ENCODE data around the gene PCDH15.

Gene PCDH15

DNA sequence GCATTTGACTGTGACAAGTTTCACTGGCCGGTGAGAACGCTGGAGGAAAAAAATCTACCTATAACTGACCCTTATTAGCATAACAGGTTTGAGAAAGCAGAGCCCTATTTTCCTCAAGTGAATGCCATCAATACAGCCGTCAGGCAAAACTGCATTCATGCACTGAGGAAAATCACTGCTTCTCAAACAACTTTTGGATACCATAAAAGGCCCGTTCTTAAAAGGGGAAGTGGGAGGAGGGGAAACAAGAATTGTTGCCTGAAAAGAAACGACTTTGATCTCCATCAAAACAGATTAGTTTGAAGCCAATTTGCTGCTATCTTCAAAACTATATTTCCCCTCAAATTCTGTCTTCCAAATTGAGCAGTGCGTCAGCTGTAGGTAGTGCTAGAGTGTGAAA lies 670.6 kb downstream of the PCDH15 start:
- DNase-seq (ENCODE audit: low spot score), result no peak

GRCh38 chr10:54125098-54125747 lies 675.8 kb downstream of the PCDH15 start:
- DNase-seq (ENCODE audit: low spot score), result no peak

DNA sequence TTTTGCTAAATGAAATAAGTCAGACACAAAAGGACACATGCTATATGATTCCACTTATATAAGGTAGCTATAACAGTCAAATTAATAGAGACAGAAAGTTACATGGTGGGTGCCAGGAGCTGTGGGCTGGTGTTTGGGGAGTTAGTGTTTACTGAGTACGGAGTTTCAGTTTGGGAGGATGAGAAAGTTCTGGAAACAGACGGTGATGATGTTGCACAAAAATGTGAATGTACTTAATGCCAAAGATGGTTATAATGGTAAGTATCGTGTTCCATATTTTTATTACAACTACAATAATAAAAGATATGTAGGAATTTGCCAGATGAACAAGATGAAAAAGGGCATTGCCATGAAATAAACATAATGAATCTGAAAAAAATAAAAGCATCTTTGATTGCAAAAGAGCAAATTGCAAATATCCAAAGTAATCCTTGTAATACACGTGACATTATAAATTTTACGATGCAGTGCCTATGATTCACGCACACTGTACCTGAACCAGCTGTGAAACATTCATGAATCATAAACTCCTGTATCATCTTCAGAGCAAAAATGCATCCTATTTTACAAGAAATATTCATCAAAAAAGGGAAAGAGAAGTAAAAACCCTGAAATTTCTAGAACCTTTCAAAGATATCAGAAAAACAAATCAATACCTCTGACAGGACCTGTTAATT lies 676.7 kb downstream of the PCDH15 start:
- no peak for DNase-seq (ENCODE audit: low spot score)

DNA sequence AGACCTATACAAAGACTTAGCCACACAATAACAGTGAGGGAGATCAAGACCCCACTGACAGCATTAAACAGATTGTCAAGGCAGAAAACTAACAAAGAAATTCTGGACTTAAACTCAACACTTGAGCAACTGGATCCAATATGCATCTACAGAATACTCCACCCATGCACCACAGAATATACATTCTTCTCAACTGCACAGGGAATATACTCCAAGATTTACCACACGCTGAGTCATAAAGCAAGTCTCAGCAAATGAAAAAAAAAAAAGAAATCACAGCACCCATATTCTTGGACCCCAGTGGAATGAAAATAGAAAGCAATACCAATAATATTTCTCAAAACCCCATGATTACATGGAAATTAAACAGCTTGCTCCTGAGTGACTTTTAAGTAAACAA lies 680.2 kb downstream of the PCDH15 start:
- no peak for DNase-seq (ENCODE audit: low spot score)

DNA sequence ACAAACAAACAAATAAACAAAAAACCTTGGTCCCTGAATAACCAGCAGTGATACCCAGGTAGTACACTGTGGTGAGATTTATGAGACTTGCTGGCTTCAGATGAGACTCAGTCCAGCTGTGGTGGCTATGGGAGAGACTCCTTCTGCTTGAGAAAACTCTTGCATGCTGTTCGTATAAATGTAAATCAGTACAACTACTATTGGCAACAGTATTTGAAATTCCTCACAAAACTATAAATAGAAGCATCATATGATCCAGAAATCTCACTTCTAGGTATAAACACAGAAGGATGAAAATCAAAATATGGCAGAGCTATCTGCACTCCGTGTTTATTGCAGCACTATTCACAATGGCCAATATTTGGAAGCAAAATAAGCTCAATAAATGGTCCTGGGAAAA lies 692.1 kb downstream of the PCDH15 start:
- DNase-seq (ENCODE audit: low spot score), result no peak

- DNase-seq (ENCODE audit: low spot score), result no peak
Observed at GRCh38 chr10:54096892-54097291, 704.1 kb downstream of the PCDH15 start.

GRCh38 chr10:54094321-54094720 lies 706.7 kb downstream of the PCDH15 start:
- DNase-seq (ENCODE audit: low spot score), result no peak

GRCh38 chr10:54091237-54091636 lies 709.8 kb downstream of the PCDH15 start:
- no peak for DNase-seq (ENCODE audit: low spot score)

GRCh38 chr10:54081950-54082349 lies 719.1 kb downstream of the PCDH15 start:
- no peak for DNase-seq (ENCODE audit: low spot score)

DNA sequence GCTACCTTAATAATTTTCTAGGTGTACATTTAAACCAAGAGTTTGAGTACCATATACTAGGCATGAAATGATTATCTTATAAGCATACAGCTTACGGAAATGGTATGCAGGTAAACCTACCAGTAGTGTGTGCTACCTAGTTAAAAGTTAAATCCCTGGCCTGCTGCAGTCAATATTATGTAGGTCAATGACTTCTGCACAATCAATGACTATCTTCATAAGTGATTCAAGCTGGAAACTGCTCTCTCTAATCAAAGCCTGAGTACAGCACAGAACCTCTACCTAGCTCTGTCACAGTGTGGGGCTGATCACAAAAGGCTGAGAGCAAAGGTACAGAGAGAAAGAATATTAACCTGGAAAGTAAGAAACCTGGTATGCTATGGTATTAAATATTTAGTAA lies 733.7 kb downstream of the PCDH15 start:
- DNase-seq (ENCODE audit: low spot score), result no peak

- no peak for DNase-seq (ENCODE audit: low spot score)
Observed at GRCh38 chr10:54066646-54067045, 734.4 kb downstream of the PCDH15 start.

GRCh38 chr10:54065106-54065505 lies 735.9 kb downstream of the PCDH15 start:
- DNase-seq (ENCODE audit: low spot score), result no peak

GRCh38 chr10:54064215-54064614 lies 736.8 kb downstream of the PCDH15 start:
- DNase-seq (ENCODE audit: low spot score), result no peak

GRCh38 chr10:54063514-54063913 lies 737.5 kb downstream of the PCDH15 start:
- DNase-seq (ENCODE audit: low spot score), result no peak

DNA sequence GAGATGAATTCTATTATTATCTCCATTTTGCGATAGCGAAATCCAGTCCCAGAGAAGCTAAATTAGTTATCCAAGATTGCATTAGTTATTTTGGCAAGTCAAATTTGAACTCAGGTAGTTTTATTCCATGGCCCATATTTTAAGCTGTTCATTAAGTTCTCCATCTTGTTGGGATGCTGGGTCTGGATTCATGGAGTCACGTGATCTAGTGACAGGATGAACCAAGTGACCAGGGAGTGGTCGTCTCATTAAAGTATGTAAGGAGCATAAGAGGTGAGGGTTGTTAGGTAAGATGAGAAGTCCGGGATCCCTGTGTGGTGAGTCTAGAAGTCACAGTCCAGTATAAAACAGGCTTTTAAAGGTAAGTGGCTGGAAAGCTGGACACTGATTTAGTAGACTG lies 740.5 kb downstream of the PCDH15 start:
- no peak for DNase-seq (ENCODE audit: low spot score)

- no peak for DNase-seq (ENCODE audit: low spot score)
Observed at GRCh38 chr10:54057357-54057756, 743.7 kb downstream of the PCDH15 start.

DNA sequence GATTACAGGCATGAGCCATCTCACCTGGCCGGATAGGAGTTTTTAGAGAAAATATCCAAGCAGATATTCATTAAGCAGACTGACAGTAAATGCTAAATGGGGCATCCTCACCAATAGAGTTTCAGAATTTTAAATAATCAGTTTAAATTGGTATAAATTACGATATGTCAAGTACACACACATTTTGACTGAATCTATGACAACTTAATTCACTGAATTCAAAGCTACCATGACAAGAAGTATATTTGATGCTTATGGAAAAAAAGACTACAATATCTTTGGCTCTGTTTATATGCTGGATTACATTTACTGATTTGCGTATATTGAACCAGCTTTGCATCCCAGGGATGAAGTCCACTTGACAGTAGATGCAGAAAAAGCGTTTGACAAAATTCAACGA lies 774.7 kb downstream of the PCDH15 start:
- DNase-seq (ENCODE audit: low spot score), result no peak

DNA sequence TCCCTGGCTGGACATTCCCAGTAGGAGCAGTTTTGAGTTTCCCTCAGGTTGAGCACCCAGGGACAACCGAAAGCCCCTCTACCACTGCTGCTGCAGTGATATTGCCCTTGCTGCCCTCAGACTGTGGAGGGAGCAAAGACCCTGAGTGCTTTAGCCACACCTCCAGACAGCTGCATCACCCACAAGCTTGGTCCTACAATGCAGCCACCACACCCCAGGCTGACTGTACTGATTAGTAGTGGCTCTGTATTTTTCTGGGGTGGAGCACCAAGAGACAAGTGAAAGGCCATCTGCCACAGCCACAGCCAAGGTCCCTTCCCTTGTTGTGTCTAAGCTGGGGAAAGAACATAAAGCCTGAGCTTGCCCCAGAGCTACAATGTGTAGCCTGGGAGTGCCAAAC lies 789.9 kb downstream of the PCDH15 start:
- no peak for DNase-seq (ENCODE audit: low spot score)

GRCh38 chr10:54010337-54010933 lies 790.6 kb downstream of the PCDH15 start:
- DNase-seq (ENCODE audit: low spot score), result no peak

- DNase-seq (ENCODE audit: low spot score), result no peak
Observed at GRCh38 chr10:54009672-54010071, 791.4 kb downstream of the PCDH15 start.

- DNase-seq (ENCODE audit: low spot score), result no peak
Observed at GRCh38 chr10:54002077-54002476, 799.0 kb downstream of the PCDH15 start.

- DNase-seq (ENCODE audit: low spot score), result peak; percentile 25
Observed at GRCh38 chr10:53997953-53998352, 803.1 kb downstream of the PCDH15 start.

DNA sequence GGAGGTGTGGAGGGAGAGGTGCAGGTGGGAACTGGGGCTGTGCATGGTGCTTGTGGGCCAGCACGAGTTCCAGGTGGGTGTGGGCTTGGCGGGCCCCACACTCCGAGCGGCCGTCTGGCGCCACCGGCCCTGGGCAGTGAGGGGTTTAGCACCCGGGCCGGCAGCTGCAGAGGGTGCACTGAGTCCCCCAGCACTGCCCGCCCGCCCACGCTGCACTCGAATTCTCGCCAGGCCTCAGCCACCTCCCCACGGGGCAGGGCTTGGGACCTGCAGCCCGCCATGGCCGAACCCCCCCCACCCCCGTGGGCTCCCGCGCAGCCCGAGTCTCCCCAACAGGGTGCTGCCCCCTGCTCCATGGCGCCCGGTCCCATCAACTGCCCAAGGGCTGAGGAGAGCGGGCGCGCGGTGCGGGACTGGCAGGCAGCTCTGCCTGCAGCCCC lies 810.2 kb downstream of the PCDH15 start:
- DNase-seq (ENCODE audit: low spot score), result no peak

DNA sequence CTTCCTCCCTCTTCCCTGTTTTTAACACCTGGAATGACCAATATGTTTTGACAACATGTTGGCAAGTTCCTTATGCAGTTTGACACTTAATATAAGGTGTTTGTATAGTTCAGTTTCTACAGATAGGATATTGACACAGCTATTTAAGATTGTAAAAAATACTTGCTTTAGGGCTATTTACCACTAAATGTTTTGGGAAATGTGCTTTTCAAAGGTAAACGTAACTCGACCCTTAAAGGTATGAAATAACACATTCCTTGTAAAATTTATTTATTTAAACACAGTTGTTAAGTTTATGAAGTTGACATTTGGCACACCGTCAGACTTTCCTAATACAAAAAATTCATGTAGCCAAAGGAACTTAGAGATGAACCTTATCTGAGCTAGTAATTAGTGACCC lies 817.6 kb downstream of the PCDH15 start:
- DNase-seq (ENCODE audit: low spot score), result no peak
